ENCODE results near the gene INTS4. TPM values are rescaled to one million over a fixed set of nuclear protein-coding genes. Genes with fewer than 3 reads are reported as not detected.
"Not testable (repeated sequence)": the region's sequence is repeated elsewhere in the genome, so short reads cannot be mapped to it uniquely, and the experiment has no call there.

Gene INTS4
- 10 to 100 TPM in 3 of 4 donors, 1 to 10 TPM in 1; 10.0 to 13.8 (median 11.9) TPM for total RNA-seq

- peak; percentile 99 for DNase-seq
- TF ChIP-seq CTCF (IDR thresholded peaks at IDR 0.05 in 4 of 5, conservative IDR thresholded peaks at IDR 0.05 in 1 of 5) (no peak), POLR2A (IDR thresholded peaks at IDR 0.05) (peak; percentile 22 to 59)
- in situ Hi-C loops (cut with MboI; ENCODE audit: low sequenced_read_pairs in 4 of 4) = loop anchor here in 2 of 4 donors (10.0 to 25.0 kb wide), 2 partner anchors 180 to 182 kb away; partner anchors contain the start of genes AAMDC (in 1 of the 2) and RSF1 (in 1 of the 2)
- Histone ChIP-seq H3K9me3 (no peaks in the 10 kb centered on the region), H3K4me1 (peaks cover 19 to 20% of the 10 kb centered on the region in 2 donors), H3K27ac (peak within 1 kb of the TSS; percentile 80 to 90 (median 87)), H3K27me3 (no peaks in the 10 kb centered on the region), H3K4me3 (peak within 1 kb of the TSS; percentile 70 to 92 (median 78)), H3K36me3 (peaks cover 0 to 10% of the 10 kb centered on the region in 2 donors)
- intact Hi-C loops (cut with DNase I; ENCODE audit: low total_unique reads) = loop anchor here (1.0 to 10.0 kb wide), 7 partner anchors 52 to 580 kb away; partner anchors contain the start of genes AAMDC, ALG8, GAB2 and KCTD21
- ATAC-seq = peak; percentile 97 to 99
Observed at GRCh38 chr11:77994434-77995362, at the start of gene INTS4. INTS4 (minus strand) TSS chr11:77994668; CDS start chr11:77994643, 25 bp downstream.

- Histone ChIP-seq H3K4me1 (peaks cover 14 to 15% of the 10 kb centered on the region in 2 donors), H3K9me3 (no peaks in the 10 kb centered on the region), H3K36me3 (no peaks in the 10 kb centered on the region), H3K27me3 (no peaks in the 10 kb centered on the region), H3K4me3 (no peak overlapping the region), H3K27ac (no peak overlapping the region)
- ATAC-seq (no peak), DNase-seq (no peak)
- in situ Hi-C loops (cut with MboI; ENCODE audit: low sequenced_read_pairs in 4 of 4) = no loop called here
- TF ChIP-seq POLR2A (IDR thresholded peaks at IDR 0.05) = no peak
- intact Hi-C loops (cut with DNase I; ENCODE audit: low total_unique reads) = no loop called here
Observed at GRCh38 chr11:78041843-78042440, 47.5 kb upstream of the INTS4 start.

GRCh38 chr11:78041380-78041719, 46.9 kb upstream of the INTS4 start:
- in situ Hi-C loops (cut with MboI; ENCODE audit: low sequenced_read_pairs in 4 of 4); H3K27me3 ChIP-seq; H3K9me3 ChIP-seq; H3K27ac ChIP-seq; ATAC-seq; H3K36me3 ChIP-seq; intact Hi-C loops (cut with DNase I; ENCODE audit: low total_unique reads); H3K4me3 ChIP-seq; DNase-seq: not testable (repeated sequence)
- H3K4me1 ChIP-seq = peaks cover 12 to 14% of the 10 kb centered on the region in 2 donors

- no peak for DNase-seq
- Histone ChIP-seq H3K4me3 (no peak overlapping the region), H3K4me1 (peaks cover 8 to 14% of the 10 kb centered on the region in 2 donors), H3K9me3 (no peaks in the 10 kb centered on the region), H3K27me3 (no peaks in the 10 kb centered on the region), H3K27ac (no peak overlapping the region), H3K36me3 (no peaks in the 10 kb centered on the region)
- in situ Hi-C loops (cut with MboI; ENCODE audit: low sequenced_read_pairs in 4 of 4) (no loop called here), intact Hi-C loops (cut with DNase I; ENCODE audit: low total_unique reads) (no loop called here)
- no peak for ATAC-seq
- TF ChIP-seq CTCF (IDR thresholded peaks at IDR 0.05 in 4 of 5, conservative IDR thresholded peaks at IDR 0.05 in 1 of 5) = no peak
- no peak for TF ChIP-seq POLR2A (IDR thresholded peaks at IDR 0.05)
Observed at GRCh38 chr11:78040691-78041379, 46.4 kb upstream of the INTS4 start.

GRCh38 chr11:78039919-78040671, 45.6 kb upstream of the INTS4 start:
- Histone ChIP-seq H3K4me1 (peaks cover 1 to 8% of the 10 kb centered on the region in 2 donors), H3K27ac (peak overlapping the region; percentile 27 to 71 (median 48)), H3K4me3 (peak overlapping the region; percentile 3 to 48 (median 23)), H3K36me3 (no peaks in the 10 kb centered on the region), H3K9me3 (no peaks in the 10 kb centered on the region), H3K27me3 (no peaks in the 10 kb centered on the region)
- TF ChIP-seq CTCF (IDR thresholded peaks at IDR 0.05 in 4 of 5, conservative IDR thresholded peaks at IDR 0.05 in 1 of 5) (no peak), POLR2A (IDR thresholded peaks at IDR 0.05) (no peak)
- intact Hi-C loops (cut with DNase I; ENCODE audit: low total_unique reads) = no loop called here
- in situ Hi-C loops (cut with MboI; ENCODE audit: low sequenced_read_pairs in 4 of 4) = no loop called here
- ATAC-seq = peak in 1 of 2 donors; percentile 46
- DNase-seq = peak in 1 of 2 donors; percentile 41

Measured in gastrocnemius medialis (tissue), 4 donors.